GM12878 (cell line): Measurements from ENCODE around the gene MEX3D. TPM values are rescaled to one million over a fixed set of nuclear protein-coding genes. Genes with fewer than 3 reads are reported as not detected.

Experiments
- ATAC-seq: fragments of 200-7000 bp; cut with Tn5 transposase; 3 replicates; pipeline ENCODE4 v1.9.1; 2020; ENCODE audit warnings: mild to moderate bottlenecking, moderate library complexity
- BruUV-seq: library from RNA; stranded (reverse); fragments of 400-500 nt; replicated peaks from 2 replicates; lab custom pipeline; 2021; lab: Mats Ljungman, UMichigan
- CTCF ChIA-PET: fragments of 300-600 bp; sonication (Branson Sonifier 250); formaldehyde crosslinking; extraction: SDS; loops from one replicate; lab custom pipeline; 2021; ENCODE audit warnings: inconsistent platforms; lab: Yijun Ruan, JAX
- POLR2A ChIA-PET: fragments of 350-600 bp; formaldehyde crosslinking; extraction: SDS; loops from one replicate; lab custom pipeline; 2021; ENCODE audit warnings: inconsistent platforms; lab: Charles Lee
- RAD21 ChIA-PET: fragments of 300-600 bp; sonication (Branson Sonifier 250); formaldehyde crosslinking; loops from one replicate; lab custom pipeline; 2023; ENCODE audit warnings: antibody characterized with exemption; ENCODE audit not compliant: unreplicated experiment; lab: Charles Lee
- SMC1A ChIA-PET: fragments of 300-600 bp; sonication (Branson Sonifier 250); formaldehyde crosslinking; loops from one replicate; lab custom pipeline; 2023; ENCODE audit not compliant: unreplicated experiment, uncharacterized antibody; lab: Charles Lee
- DNase-seq: peaks from one replicate; pipeline ENCODE4 v3.0.0-alpha.2; 2011; ENCODE audit warnings: low read depth, low spot score
- FAIRE-seq: peaks from 3 replicates; lab custom pipeline; 2011; peaks lifted over from hg19 to GRCh38; lab: Jason Lieb, UNC
- H2AFZ ChIP-seq: 2 replicates; pipeline ENCODE4 v1.6.0; 2011; ENCODE audit warnings: low read depth, low read length, control low read depth; ENCODE audit not compliant: control insufficient read depth
- H3K27ac ChIP-seq: 2 replicates; pipeline ENCODE4 v1.5.1; 2011; ENCODE audit warnings: control low read depth; ENCODE audit not compliant: control insufficient read depth, insufficient read depth
- H3K27me3 ChIP-seq, 2 experiments: replicated peaks in 1 of 2; 2 replicates each; pipeline versions ENCODE4 v1.6.0 to v1.6.1; 2011; ENCODE audit warnings: low read length in 1 of 2; ENCODE audit not compliant: control insufficient read depth in 2 of 2, insufficient read depth in 2 of 2
- H3K36me3 ChIP-seq, 2 experiments: 2 replicates each; pipeline ENCODE4 v1.5.1; 2011; ENCODE audit warnings: low read length in 1 of 2; ENCODE audit not compliant: control insufficient read depth in 2 of 2, insufficient read depth in 2 of 2
- H3K4me1 ChIP-seq: 2 replicates; pipeline ENCODE4 v1.6.1; 2011; ENCODE audit warnings: mild to moderate bottlenecking, low read length, moderate library complexity, mixed read lengths; ENCODE audit not compliant: control insufficient read depth, insufficient read depth
- H3K4me2 ChIP-seq: 2 replicates; pipeline ENCODE4 v1.6.0; 2011; ENCODE audit warnings: control low read depth; ENCODE audit not compliant: control insufficient read depth, insufficient read depth
- H3K4me3 ChIP-seq: fragments of 200-600 bp; sonication (generic); 2 replicates; pipeline ENCODE4 v1.5.1; 2016
- H3K79me2 ChIP-seq: 2 replicates; pipeline ENCODE4 v1.6.0; 2011; ENCODE audit warnings: low read length; ENCODE audit not compliant: control insufficient read depth, insufficient read depth
- H3K9ac ChIP-seq: 2 replicates; pipeline ENCODE4 v1.8.0; 2011; ENCODE audit warnings: low read length, control low read depth, mixed read lengths; ENCODE audit not compliant: control insufficient read depth, insufficient read depth
- H3K9me3 ChIP-seq: replicated peaks from 3 replicates; pipeline ENCODE4 v1.5.1; 2011; ENCODE audit warnings: mild to moderate bottlenecking, low read length; ENCODE audit not compliant: control insufficient read depth, insufficient read depth
- H4K20me1 ChIP-seq: 2 replicates; pipeline ENCODE4 v1.6.0; 2011; ENCODE audit not compliant: control insufficient read depth, insufficient read depth
- CREB1 ChIP-seq: IDR thresholded peaks from 2 replicates; pipeline ENCODE4 v1.6.1; 2012; ENCODE audit warnings: low read depth, mild to moderate bottlenecking, inconsistent platforms
- HDAC6 ChIP-seq: fragments of 200-600 bp; sonication (generic); IDR thresholded peaks from one replicate; pipeline ENCODE4 v1.8.0; 2017; ENCODE audit warnings: antibody characterized with exemption; ENCODE audit not compliant: unreplicated experiment
- TARDBP ChIP-seq: IDR thresholded peaks from 2 replicates; pipeline ENCODE4 v1.6.1; 2016; ENCODE audit warnings: borderline replicate concordance
- WGBS: methylation state at CpG from one replicate; pipeline ENCODE4 v1.1.6; 2016; ENCODE audit warnings: low lambda C conversion rate; ENCODE audit not compliant: insufficient replicate concordance, insufficient coverage; ENCODE audit errors: missing lambda C conversion rate; 5-methylcytosine and 5-hydroxymethylcytosine counted together
- in situ Hi-C: fragments of 300-500 bp; cut with MboI; formaldehyde crosslinking; loops from 9 replicates; pipeline ENCODE4 v1.14.3; 2018; ENCODE audit warnings: mixed read lengths
- intact Hi-C: fragments of 100-400 bp; cut with micrococcal nuclease; formaldehyde crosslinking; loops from one replicate; pipeline ENCODE4 v1.14.2; 2022; ENCODE audit not compliant: unreplicated experiment
- polyA plus RNA-seq, 11 experiments: library from polyadenylated mRNA; depleted of rRNA in 4 of 11; unstranded in 6 of 11; stranded (reverse) in 5 of 11; fragments of >200 nt; fragmentation: Nextera tagmentation in 4 of 11; fragmentation: Illumina TruSeq in 1 of 11; extraction: Ambion mirVana in 4 of 11; extraction: Trizol in 1 of 11; gene quantifications; 1 replicate in 1 of 11; 2 replicates in 10 of 11; pipeline versions ENCODE4 v1.2.1 to v1.2.3, GENCODE V29; 2011 to 2016; ENCODE audit warnings: inconsistent platforms in 2 of 11, missing spikeins in 2 of 11, low read depth in 1 of 11
- total RNA-seq, 4 experiments: library from RNA; depleted of rRNA in 3 of 4; stranded (reverse); fragments of >200 nt in 3 of 4; fragmentation: Illumina TruSeq in 1 of 4; extraction: Trizol in 1 of 4; gene quantifications; 2 replicates each; pipeline versions ENCODE4 v1.2.1 to v1.2.3, GENCODE V29; 2013 to 2021

The MEX3D gene
- total and polyA plus RNA-seq, 10 of the 15 experiments (the other 5 are each of a cell fraction or from before 2014, with no cell fraction given): 0.18 to 6.8 (median 0.81) TPM

DNA sequence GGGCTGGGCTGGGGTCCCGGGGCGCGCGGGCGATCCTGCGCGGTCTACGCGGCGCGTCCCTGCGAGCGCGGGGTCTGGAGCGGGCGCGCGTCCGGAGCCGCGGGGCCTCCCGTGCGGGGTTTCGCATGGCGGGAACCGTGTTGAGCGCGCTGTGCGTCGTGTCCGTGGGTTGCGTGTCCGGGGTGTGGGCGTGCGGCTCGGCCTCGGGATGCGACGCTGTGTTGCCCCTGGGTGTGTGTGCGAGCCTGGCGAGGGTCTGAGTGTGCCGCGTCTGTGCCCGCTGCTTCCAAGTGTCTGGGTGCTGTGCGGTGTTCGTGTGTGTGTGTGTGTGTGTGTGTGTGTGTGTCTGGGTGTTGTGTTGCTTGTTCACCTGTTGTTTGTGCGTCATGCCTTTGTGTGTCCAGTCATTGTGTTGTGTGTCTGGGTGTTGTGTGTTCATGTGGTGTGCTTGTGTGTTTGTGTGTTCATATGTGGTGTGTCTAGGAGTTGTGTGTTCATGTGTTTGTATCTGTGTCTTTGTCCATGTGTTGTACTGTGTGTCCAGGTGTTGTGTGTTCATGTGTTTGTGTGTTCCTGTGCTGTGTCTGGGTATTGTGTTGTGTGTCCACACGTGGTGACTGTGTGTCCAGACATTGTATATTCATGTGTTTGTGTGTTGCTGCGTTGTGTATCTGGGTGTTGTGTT lies 43.7 kb downstream of the MEX3D start:
- Histone ChIP-seq H3K4me2 (no peak overlapping the region), H3K79me2 (no peaks in the 10 kb centered on the region), H3K4me1 (no peaks in the 10 kb centered on the region), H2AFZ (no peak overlapping the region), H3K36me3 (no peaks in the 10 kb centered on the region), H3K27me3 (peaks cover 0 to 2% of the 10 kb centered on the region in 2 experiments; a peak in 3 of 4 replicates), H3K9ac (no peak overlapping the region), H3K4me3 (no peak overlapping the region), H3K9me3 (no peaks in the 10 kb centered on the region), H3K27ac (no peak overlapping the region), H4K20me1 (no peaks in the 10 kb centered on the region)
- no TSS peak for BruUV-seq
- TF ChIP-seq HDAC6 (peak; percentile 30), TARDBP (no peak)
- no peak for DNase-seq
- RAD21 ChIA-PET: no interaction called here
- in situ Hi-C loops (no loop called here), intact Hi-C loops (no loop called here)
- ATAC-seq: no peak
- CTCF ChIA-PET: no interaction called here
- WGBS: 51% methylated on average over 24 of the region's 49 CpGs
- POLR2A ChIA-PET: no interaction called here
- SMC1A ChIA-PET: no interaction called here
- no peak for FAIRE-seq

DNA sequence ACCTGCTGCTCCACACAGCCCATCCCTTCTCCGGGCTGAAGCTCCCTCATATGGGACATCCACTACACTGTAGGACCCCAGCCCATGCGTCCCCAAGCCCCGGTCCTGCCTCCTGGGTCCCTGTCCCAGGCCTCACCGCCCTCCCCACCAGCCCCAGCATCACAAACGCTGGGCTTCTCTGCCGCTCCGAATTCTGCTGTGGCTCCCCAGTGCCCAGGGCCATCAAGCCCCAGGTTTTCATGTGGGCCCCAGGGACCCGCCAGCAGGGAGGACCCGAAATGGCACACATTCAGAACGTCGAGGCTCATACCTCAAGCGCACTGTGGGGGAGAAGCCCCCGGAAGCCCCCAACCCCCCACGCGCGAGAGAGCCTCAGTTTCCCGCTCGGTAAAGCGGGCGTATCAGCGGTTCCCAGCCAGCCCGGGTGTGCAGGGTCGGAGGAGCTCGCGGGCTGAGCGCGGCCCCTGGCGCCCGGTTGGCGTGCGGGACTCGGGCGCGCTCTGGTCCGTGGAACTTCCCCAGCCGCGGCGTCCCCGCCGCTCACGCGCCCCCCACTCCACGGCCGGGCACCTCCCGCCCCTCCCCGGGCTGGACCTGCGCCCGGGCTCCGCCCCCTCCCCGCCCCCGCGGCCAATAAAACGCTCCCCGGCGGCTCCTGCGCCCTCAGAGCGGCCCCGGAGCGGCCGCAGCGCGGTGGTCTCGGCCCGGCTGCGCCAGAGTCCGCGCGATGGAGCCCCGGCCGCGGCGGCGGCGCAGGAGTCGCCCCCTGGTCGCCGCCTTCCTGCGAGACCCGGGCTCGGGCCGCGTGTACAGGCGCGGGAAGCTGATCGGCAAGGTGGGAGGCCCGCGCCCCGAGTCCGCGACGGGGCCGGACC lies 44.5 kb downstream of the MEX3D start, which contains the start of gene PLK5:
Gene PLK5 (plus strand): TSS at position 666 of the 875 bp plus-strand sequence. CDS start 2,920 bp downstream, outside the sequence.
- H3K27ac ChIP-seq: no peak within 1 kb of the TSS
- H3K9ac ChIP-seq: no peak within 1 kb of the TSS
- H3K9me3 ChIP-seq: no peaks in the 10 kb centered on the region
- WGBS: 53% methylated on average over 51 of the region's 92 CpGs
- no peak for TF ChIP-seq CREB1
- no peak within 1 kb of the TSS for H3K4me3 ChIP-seq
- in situ Hi-C loops: no loop called here
- ChIA-PET CTCF (no interaction called here), RAD21 (no interaction called here), SMC1A (no interaction called here), POLR2A (no interaction called here)
- FAIRE-seq (no peak), ATAC-seq (no peak), DNase-seq (no peak)
- H3K4me2 ChIP-seq: no peak within 1 kb of the TSS
- BruUV-seq: no TSS peak
- H3K4me1 ChIP-seq: no peaks in the 10 kb centered on the region
- intact Hi-C loops: no loop called here
- no peaks in the 10 kb centered on the region for H3K36me3 ChIP-seq
- no peaks in the 10 kb centered on the region for H3K79me2 ChIP-seq
- no peaks in the 10 kb centered on the region for H4K20me1 ChIP-seq
- peaks cover 0 to 2% of the 10 kb centered on the region in 2 experiments; a peak in 3 of 4 replicates for H3K27me3 ChIP-seq
- H2AFZ ChIP-seq: no peak within 1 kb of the TSS
